ENCODE data around the gene CACNA1H.

The CACNA1H gene

DNA sequence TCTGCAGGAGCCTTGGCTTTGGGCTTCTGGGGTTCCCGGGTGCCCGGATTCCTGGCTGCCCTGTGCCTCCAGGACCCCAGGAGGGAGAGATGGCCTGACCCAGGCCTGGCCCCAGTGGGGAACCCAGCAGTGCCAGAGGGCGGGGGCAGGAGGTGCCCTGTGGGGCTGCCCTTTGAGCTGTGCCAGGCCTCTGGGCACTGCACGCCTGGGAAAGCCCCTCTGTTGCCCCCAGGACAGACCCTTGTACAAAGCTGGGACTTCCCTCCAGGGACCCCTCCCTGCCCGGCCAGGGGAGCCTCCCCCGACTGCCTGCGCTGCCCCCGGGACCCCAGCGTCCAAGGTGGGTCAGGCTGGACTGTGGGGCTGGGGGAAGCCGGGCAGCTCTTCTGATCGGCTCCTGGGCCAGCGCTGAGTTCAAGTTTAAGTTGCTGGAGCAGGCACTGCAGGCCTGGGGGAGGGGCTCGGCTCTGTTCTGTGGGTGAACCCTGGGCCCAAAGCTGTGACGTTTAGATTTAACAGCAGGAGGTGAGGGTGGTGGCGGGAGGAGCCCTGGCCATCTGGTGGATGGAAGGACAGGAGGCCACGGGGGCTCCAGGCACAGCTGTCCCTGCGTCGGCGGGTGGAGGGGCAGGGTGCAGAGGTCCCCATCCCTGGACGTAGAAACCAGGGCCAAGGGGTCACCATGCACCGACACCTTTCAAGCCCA, 29.2 kb upstream of the CACNA1H start:
- no peaks in the 10 kb centered on the region for H3K27me3 ChIP-seq (ENCODE audit: control insufficient read depth, insufficient read depth, low read length)

GRCh38 chr16:1124291-1124690, 28.6 kb upstream of the CACNA1H start:
- TF ChIP-seq CTCF (IDR thresholded peaks at IDR 0.05), result no peak
- no peak overlapping the region for H3K4me2 ChIP-seq (ENCODE audit: low read length)
- H2AFZ ChIP-seq, result no peak overlapping the region
- no peak overlapping the region for H3K4me3 ChIP-seq (ENCODE audit: low read depth, low read length)
- H3K36me3 ChIP-seq (ENCODE audit: control insufficient read depth, insufficient read depth, low read length), result no peaks in the 10 kb centered on the region
- no peaks in the 10 kb centered on the region for H3K9me3 ChIP-seq (ENCODE audit: control insufficient read depth, low read length)
- H3K4me1 ChIP-seq, result no peaks in the 10 kb centered on the region
- no peak overlapping the region for H3K9ac ChIP-seq
- H3K27ac ChIP-seq, result no peak overlapping the region
- H3K79me2 ChIP-seq, result no peaks in the 10 kb centered on the region
- H3K27me3 ChIP-seq (ENCODE audit: control insufficient read depth, insufficient read depth, low read length), result no peaks in the 10 kb centered on the region

More for the DNA sequence above, 29.2 kb upstream of the CACNA1H start:
- Histone ChIP-seq H3K27ac (no peak overlapping the region), H2AFZ (no peak overlapping the region), H3K36me3 (ENCODE audit: control insufficient read depth, insufficient read depth, low read length) (no peaks in the 10 kb centered on the region), H3K4me1 (no peaks in the 10 kb centered on the region), H3K9me3 (ENCODE audit: control insufficient read depth, low read length) (no peaks in the 10 kb centered on the region), H3K4me2 (ENCODE audit: low read length) (no peak overlapping the region), H3K9ac (no peak overlapping the region), H3K4me3 (ENCODE audit: low read depth, low read length) (no peak overlapping the region), H3K79me2 (no peaks in the 10 kb centered on the region)
- TF ChIP-seq CTCF (IDR thresholded peaks at IDR 0.05), result no peak

GRCh38 chr16:1124795-1125194, 28.1 kb upstream of the CACNA1H start:
- Histone ChIP-seq H3K9me3 (ENCODE audit: control insufficient read depth, low read length) (no peaks in the 10 kb centered on the region), H3K36me3 (ENCODE audit: control insufficient read depth, insufficient read depth, low read length) (no peaks in the 10 kb centered on the region), H3K4me3 (ENCODE audit: low read depth, low read length) (no peak overlapping the region), H3K4me2 (ENCODE audit: low read length) (no peak overlapping the region), H3K27ac (no peak overlapping the region), H3K9ac (no peak overlapping the region), H3K4me1 (no peaks in the 10 kb centered on the region), H3K27me3 (ENCODE audit: control insufficient read depth, insufficient read depth, low read length) (no peaks in the 10 kb centered on the region), H3K79me2 (no peaks in the 10 kb centered on the region), H2AFZ (no peak overlapping the region)
- TF ChIP-seq CTCF (IDR thresholded peaks at IDR 0.05), result no peak

DNA sequence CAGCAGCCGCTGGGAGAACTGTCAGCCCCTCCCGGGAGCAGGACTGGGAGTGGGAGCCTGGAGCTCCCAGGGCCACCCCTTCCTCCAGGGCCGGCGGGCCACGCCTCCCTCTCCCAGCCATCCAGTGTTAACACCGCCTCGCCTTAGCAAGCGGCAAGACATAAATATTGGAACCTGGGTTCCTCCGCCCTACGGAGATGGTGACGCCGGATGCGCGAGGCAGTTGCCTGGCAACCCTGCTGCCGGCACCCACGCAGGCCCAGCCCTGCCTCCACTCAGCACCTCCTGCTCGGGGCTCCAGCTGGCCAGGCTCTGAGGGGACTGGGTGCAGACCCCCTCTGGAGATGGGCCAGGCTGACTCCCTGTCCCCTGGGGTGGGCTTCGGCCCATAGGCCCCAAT, 27.4 kb upstream of the CACNA1H start:
- Histone ChIP-seq H3K27me3 (ENCODE audit: control insufficient read depth, insufficient read depth, low read length) (no peaks in the 10 kb centered on the region), H3K4me2 (ENCODE audit: low read length) (no peak overlapping the region), H3K9me3 (ENCODE audit: control insufficient read depth, low read length) (no peaks in the 10 kb centered on the region), H3K27ac (no peak overlapping the region), H3K4me3 (ENCODE audit: low read depth, low read length) (no peak overlapping the region), H3K36me3 (ENCODE audit: control insufficient read depth, insufficient read depth, low read length) (no peaks in the 10 kb centered on the region), H2AFZ (no peak overlapping the region), H3K9ac (no peak overlapping the region), H3K79me2 (no peaks in the 10 kb centered on the region), H3K4me1 (no peaks in the 10 kb centered on the region)
- no peak for TF ChIP-seq CTCF (IDR thresholded peaks at IDR 0.05)

DNA sequence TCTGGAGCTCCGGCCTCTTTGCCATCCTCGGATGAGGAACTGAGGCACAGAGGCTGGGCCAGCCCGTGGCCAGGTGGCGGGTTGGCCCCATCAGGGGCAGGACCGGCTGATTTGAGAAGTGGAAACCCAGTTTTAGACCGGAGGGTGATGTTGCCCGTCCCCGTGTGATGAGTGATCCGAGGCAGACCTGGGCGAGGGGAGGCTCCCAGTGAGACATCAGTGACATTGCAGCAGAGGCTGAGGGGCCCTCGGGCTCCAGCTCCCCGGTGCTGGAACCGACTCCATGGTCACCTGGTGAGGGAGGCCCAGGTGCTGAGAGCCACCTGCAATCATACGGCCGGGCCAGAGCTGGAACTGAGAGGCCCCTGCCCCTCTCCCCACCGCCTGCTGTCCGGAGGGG, 26.9 kb upstream of the CACNA1H start:
- Histone ChIP-seq H2AFZ (no peak overlapping the region), H3K4me2 (ENCODE audit: low read length) (no peak overlapping the region), H3K9ac (no peak overlapping the region), H3K36me3 (ENCODE audit: control insufficient read depth, insufficient read depth, low read length) (no peaks in the 10 kb centered on the region), H3K79me2 (no peaks in the 10 kb centered on the region), H3K9me3 (ENCODE audit: control insufficient read depth, low read length) (no peaks in the 10 kb centered on the region), H3K27ac (no peak overlapping the region), H3K4me1 (no peaks in the 10 kb centered on the region), H3K27me3 (ENCODE audit: control insufficient read depth, insufficient read depth, low read length) (no peaks in the 10 kb centered on the region), H3K4me3 (ENCODE audit: low read depth, low read length) (no peak overlapping the region)
- TF ChIP-seq CTCF (IDR thresholded peaks at IDR 0.05), result no peak
